MCF 10A (cell line): Measurements from ENCODE around the gene GRIFIN. TPM values are rescaled to one million over a fixed set of nuclear protein-coding genes. Genes with fewer than 3 reads are reported as not detected.

Experiments used
- BruUV-seq: library from RNA; stranded (reverse); fragments of 400-500 nt; replicated peaks from 2 replicates; lab custom pipeline; 2021; lab: Mats Ljungman, UMichigan
- CTCF ChIA-PET: fragments of 300-600 bp; sonication (Branson Sonifier 250); formaldehyde crosslinking; extraction: SDS; loops from one replicate; lab custom pipeline; 2021; ENCODE audit warnings: antibody characterized with exemption, inconsistent platforms; lab: Yijun Ruan, JAX
- POLR2A ChIA-PET: fragments of 300-600, 350-650 bp; sonication (Branson Sonifier 250); formaldehyde crosslinking; extraction: SDS; loops from one replicate; lab custom pipeline; 2020; ENCODE audit warnings: antibody characterized with exemption, inconsistent platforms; lab: Yijun Ruan, JAX
- DNase-seq: peaks from one replicate; pipeline ENCODE4 v3.0.0-alpha.2; 2018; ENCODE audit not compliant: unreplicated experiment
- H3K27ac Mint-ChIP-seq: one replicate; pipeline ENCODE4 v1.8.0; 2022; ENCODE audit warnings: mild to moderate bottlenecking, low read depth, mixed read lengths; ENCODE audit not compliant: unreplicated experiment
- H3K27me3 Mint-ChIP-seq: one replicate; pipeline ENCODE4 v1.8.0; 2022; ENCODE audit warnings: mixed read lengths; ENCODE audit not compliant: insufficient read depth, unreplicated experiment
- H3K36me3 Mint-ChIP-seq: one replicate; pipeline ENCODE4 v1.8.0; 2022; ENCODE audit warnings: mild to moderate bottlenecking, moderate library complexity, mixed read lengths; ENCODE audit not compliant: insufficient read depth, unreplicated experiment
- H3K4me1 Mint-ChIP-seq: one replicate; pipeline ENCODE4 v1.8.0; 2022; ENCODE audit warnings: mixed read lengths; ENCODE audit not compliant: insufficient read depth, unreplicated experiment
- H3K4me3 Mint-ChIP-seq: one replicate; pipeline ENCODE4 v1.8.0; 2022; ENCODE audit warnings: mild to moderate bottlenecking, moderate library complexity, mixed read lengths; ENCODE audit not compliant: unreplicated experiment
- H3K9me3 Mint-ChIP-seq: one replicate; pipeline ENCODE4 v1.8.0; 2022; ENCODE audit warnings: mixed read lengths; ENCODE audit not compliant: unreplicated experiment
- CTCF ChIP-seq: fragments of 200-600 bp; IDR thresholded peaks from one replicate; pipeline ENCODE4 v1.8.0; 2022; ENCODE audit warnings: antibody characterized with exemption, mild to moderate bottlenecking; ENCODE audit not compliant: unreplicated experiment
- intact Hi-C: fragments of 100-400 bp; cut with micrococcal nuclease; formaldehyde crosslinking; loops from 2 replicates; pipeline ENCODE4 v1.14.1; 2022
- total RNA-seq: library from RNA; stranded (reverse); gene quantifications from 2 replicates; pipeline ENCODE4 v1.2.3, GENCODE V29; 2022

GRIFIN gene
- total RNA-seq, 1 experiment from 2014 or later: not detected

GRCh38 chr7:2488681-2489080, 12.5 kb upstream of the GRIFIN start:
- H3K4me3 Mint-ChIP-seq: no peak overlapping the region
- intact Hi-C loops: no loop called here
- peaks cover 28% of the 10 kb centered on the region for H3K27me3 Mint-ChIP-seq
- H3K9me3 Mint-ChIP-seq: peaks cover 14% of the 10 kb centered on the region
- no peak for TF ChIP-seq CTCF
- ChIA-PET CTCF (no interaction called here), POLR2A (no interaction called here)
- H3K36me3 Mint-ChIP-seq: peaks cover 4% of the 10 kb centered on the region
- peaks cover 5% of the 10 kb centered on the region for H3K4me1 Mint-ChIP-seq
- BruUV-seq: no TSS peak
- H3K27ac Mint-ChIP-seq: no peak overlapping the region
- DNase-seq: no peak

- Mint-ChIP-seq H3K9me3 (peaks cover 14% of the 10 kb centered on the region), H3K27me3 (peaks cover 24% of the 10 kb centered on the region), H3K36me3 (peaks cover 4% of the 10 kb centered on the region), H3K4me1 (peaks cover 1% of the 10 kb centered on the region), H3K4me3 (no peak overlapping the region), H3K27ac (no peak overlapping the region)
- CTCF ChIA-PET: no interaction called here
- no TSS peak for BruUV-seq
- TF ChIP-seq CTCF: no peak
- POLR2A ChIA-PET: no interaction called here
- no peak for DNase-seq
- intact Hi-C loops: no loop called here
Observed at GRCh38 chr7:2488272-2488645, 12.1 kb upstream of the GRIFIN start.

- Mint-ChIP-seq H3K4me3 (no peak overlapping the region), H3K4me1 (no peaks in the 10 kb centered on the region), H3K36me3 (peaks cover 4% of the 10 kb centered on the region), H3K27me3 (peaks cover 18% of the 10 kb centered on the region), H3K27ac (no peak overlapping the region), H3K9me3 (peaks cover 14% of the 10 kb centered on the region)
- no peak for TF ChIP-seq CTCF
- POLR2A ChIA-PET: no interaction called here
- intact Hi-C loops: no loop called here
- no peak for DNase-seq
- no TSS peak for BruUV-seq
- CTCF ChIA-PET: no interaction called here
Observed at GRCh38 chr7:2487586-2488271, 11.5 kb upstream of the GRIFIN start.

DNA sequence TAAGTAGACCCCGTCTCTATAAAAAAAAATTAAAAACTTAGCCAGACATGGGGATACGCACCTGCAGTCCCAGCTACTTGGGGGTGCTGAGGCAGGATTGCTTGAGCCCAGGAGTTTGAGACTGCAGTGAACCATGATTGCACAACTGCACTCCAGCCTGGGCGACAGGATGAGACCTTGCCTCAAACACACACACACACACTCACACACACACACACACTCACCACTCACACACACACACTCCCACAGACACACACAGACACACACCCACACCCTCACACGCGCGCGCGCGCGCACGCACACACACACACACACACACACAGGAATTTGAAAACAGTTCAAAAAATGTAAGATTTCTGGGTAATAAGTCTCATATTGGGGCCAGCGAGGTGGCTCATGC, 8.7 kb upstream of the GRIFIN start:
- no peaks in the 10 kb centered on the region for H3K9me3 Mint-ChIP-seq
- DNase-seq: no peak
- POLR2A ChIA-PET: no interaction called here
- TF ChIP-seq CTCF: no peak
- no peak overlapping the region for H3K4me3 Mint-ChIP-seq
- no peaks in the 10 kb centered on the region for H3K4me1 Mint-ChIP-seq
- intact Hi-C loops: no loop called here
- BruUV-seq: no TSS peak
- H3K27me3 Mint-ChIP-seq: no peaks in the 10 kb centered on the region
- CTCF ChIA-PET: no interaction called here
- H3K36me3 Mint-ChIP-seq: no peaks in the 10 kb centered on the region
- H3K27ac Mint-ChIP-seq: no peak overlapping the region
